HG02571 (cell line): ENCODE data around the gene KLF6.

ENCODE experiments used
- ATAC-seq: cut with Tn5 transposase; IDR thresholded peaks from one replicate; pipeline ENCODE4 v1.9.1; 2021; ENCODE audit warnings: mild to moderate bottlenecking, moderate library complexity; ENCODE audit not compliant: unreplicated experiment

The KLF6 gene

DNA sequence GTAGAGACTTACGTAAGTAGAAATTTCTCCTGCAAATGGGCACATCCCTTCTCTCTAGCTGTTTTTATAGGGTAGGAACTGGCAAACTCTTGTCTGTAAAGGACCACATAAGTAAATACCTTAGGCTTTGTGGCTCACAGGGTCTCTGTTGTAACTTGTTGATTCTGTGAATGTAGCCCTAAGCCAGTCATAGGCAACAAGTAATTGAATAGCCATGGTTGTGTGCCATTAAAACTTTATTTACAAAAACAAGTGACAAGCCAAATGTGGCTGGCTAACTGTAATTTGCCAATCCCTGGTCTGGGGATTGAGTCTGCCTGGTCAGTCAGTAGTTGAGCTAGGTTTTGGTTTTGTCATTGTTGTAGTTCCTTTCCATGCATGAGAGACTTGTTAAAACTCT is 5.3 kb upstream of the KLF6 start:
- no peak for ATAC-seq

DNA sequence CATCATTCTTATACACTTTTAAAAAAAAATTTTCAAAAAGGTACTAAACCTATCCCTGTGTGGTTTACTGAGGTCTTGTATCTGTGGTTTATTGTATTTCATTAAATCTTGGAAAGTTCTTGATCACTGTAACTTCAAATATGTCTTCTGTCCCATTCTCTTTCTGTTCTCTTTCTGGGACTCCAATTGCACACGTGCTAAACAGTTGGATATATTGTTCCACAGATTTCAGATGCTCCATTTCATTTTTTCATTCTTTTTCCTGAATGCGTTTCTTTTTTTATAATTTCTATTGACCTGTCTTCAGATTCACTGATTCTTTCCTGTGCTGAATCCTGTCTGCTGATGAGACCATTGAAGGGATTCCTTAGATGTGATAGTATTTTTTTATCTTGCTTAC is 4.6 kb upstream of the KLF6 start:
- ATAC-seq = no peak

DNA sequence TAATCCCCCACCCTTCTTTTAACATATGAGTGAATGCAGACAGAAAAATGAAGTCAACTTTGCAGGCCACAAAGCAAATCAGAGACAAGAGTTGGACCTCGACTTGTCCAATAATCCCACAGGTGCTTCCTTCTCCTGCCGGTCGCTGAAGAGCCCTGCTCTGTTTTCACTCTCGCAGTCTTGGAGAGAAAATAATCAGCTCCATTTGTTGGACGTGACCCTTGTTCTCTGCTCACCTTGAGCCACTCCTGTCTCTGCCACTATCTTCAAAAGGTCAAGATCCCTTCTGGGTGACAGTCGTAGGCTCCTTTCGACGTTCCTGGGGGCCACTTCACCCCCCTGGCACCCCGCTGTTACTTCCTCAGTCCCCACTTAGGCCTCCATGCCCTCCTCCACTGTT is 2.8 kb upstream of the KLF6 start:
- ATAC-seq = no peak

DNA sequence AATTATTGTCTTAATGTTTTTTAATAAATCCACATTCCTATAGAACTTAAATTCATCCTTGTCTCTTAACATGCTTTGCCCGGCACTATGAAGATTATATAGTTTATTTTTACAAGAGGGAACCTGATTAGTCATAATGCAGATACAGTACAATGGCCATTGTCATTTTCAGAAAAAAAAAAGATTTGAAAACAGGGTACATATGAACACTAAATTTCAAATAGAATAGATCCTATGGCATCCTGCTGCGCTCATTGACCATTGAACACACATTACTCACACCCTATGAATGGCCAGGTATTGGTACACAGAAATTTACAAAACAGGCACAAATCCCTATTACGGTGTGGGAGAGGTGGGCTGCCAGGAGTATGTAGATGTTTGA is 2.0 kb upstream of the KLF6 start:
- no peak for ATAC-seq

DNA sequence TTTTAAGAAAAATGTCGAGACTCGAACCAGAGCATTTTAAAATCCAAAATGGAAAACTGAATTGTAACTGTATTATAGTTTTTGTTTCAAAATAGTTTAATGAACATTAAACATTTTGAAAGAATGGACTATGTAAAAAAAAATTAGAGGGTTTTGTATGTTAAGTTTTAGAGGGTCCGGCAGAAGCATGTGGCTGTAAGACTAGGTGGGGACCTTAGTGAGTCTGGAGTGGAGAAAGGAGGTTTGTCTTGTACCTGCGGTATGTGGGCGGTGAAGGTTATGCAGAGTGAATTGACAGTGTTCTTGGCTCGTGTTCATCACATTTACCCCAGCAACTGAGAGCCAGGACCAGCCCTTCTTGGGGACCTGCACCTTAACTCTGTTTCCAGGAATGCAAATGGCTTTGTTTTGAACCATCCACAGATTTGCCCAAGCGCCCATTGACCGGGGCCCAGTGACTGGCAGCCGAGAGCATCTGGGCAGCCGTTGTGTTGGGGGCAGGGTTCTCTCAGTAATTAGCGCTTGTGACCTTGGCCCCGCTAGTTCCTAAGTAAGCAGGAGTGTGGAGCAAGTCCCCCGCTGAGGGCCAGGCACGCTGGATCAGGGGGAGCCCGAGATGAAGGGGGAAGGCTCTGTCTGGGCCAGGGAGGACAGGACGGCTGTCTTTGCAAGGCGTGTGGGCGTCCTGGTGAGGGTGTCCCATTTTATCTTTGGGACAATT is 1.4 kb upstream of the KLF6 start:
- no peak for ATAC-seq

DNA sequence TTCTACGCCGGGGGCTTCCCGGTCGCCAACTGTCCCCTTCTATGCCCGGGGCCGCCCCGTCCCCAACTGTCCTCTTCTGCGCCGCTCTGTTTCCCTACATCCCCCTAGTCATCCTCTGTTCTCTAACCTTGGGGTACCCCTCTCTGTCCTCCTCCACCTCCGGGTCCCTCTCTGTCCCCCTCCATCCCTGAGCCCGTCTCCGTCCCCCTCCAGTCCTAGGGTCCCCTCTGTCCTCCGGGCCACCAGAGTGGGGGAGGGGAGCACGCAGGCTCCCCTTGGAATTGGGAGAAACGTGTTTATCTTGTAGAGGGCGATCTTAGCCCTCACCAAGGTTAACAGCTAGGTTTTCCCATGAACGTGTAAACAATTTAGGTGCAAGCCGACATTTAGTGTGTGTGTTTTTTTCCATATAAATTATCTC is 852 bp upstream of the KLF6 start:
- peak; percentile 9 for ATAC-seq

DNA sequence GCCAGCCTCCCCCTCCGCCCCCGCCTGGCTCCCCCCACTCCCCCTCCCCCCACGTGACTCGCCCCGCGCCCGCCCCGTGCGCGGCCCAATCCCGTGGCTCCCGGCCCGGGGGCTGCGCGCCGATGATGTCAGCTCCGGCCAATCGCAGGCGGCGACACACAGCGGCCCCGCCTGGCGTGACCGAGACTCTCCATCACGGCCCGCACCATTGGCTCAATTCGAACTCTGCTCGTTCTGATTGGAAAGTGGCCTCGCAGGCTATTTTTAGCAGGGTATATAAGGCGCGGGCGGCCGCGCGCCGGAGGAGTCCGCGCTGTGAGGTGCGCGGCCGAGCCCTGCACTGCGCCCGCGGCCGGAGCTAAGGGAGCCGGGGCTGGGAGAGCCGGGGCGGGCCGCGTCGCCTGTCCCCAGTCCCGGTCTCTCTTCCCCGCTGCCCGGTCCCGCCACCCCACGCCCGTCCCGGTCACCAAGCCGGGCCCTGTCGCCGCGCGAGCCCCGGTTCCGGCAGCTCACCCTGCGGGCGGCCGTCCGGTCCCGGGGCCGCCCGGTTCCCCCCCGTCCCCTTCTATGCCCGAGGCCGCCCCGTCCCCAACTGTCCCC is 342 bp upstream of the KLF6 start:
- ATAC-seq = peak; percentile 78

DNA sequence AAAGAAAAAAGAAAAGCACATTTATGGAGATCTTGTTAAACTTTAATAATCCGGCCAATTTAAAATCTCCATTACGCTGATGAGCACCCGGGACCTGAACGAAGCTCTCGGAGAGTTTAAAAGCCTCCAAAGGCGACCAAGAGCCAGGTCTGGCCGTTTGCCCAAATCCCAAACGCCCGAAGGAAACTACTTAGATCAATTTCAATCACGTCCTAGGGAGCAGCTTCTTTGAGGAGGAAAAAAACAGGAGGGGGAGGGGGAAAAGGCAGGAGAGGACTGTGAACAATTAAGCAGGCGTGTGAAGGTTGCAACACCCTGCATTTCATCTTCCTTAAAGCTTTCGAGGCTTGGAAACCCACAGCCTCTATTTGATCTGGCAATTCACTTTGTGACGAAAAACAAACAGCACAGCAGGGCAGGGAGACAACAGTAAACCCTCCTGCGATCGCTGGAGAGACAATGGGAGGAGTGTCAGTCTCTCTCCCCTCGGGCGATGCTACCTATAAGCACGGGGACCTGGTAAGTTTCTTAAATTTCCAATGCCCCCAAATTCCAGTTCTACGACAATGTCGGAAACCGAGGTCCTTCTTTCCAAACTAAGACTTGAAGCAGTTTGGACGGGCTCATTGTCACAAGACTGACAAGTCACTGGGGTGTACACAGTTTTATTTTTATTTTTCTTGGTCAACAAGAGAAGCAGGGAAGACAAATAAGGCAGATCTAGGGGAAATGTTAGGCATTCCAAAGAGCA is 1.2 kb downstream of the KLF6 start:
- ATAC-seq = no peak

DNA sequence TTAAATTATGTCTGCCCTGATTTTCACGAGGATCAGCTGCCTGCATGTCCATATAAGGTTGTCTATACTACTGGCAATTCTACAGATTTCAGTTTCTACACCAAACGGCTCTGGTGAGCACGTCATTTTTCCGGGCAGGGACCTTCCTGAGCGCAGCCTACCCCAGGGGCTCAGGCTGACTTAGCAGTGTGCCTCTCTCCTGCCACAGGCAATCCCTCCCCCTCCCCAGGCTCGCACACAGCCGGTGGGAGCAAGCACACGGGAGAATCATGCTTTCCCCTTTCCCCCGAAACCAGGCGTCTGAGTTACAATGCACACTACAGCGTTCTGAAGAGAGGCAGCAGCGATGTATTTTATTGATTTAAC is 1.7 kb downstream of the KLF6 start:
- ATAC-seq = no peak

DNA sequence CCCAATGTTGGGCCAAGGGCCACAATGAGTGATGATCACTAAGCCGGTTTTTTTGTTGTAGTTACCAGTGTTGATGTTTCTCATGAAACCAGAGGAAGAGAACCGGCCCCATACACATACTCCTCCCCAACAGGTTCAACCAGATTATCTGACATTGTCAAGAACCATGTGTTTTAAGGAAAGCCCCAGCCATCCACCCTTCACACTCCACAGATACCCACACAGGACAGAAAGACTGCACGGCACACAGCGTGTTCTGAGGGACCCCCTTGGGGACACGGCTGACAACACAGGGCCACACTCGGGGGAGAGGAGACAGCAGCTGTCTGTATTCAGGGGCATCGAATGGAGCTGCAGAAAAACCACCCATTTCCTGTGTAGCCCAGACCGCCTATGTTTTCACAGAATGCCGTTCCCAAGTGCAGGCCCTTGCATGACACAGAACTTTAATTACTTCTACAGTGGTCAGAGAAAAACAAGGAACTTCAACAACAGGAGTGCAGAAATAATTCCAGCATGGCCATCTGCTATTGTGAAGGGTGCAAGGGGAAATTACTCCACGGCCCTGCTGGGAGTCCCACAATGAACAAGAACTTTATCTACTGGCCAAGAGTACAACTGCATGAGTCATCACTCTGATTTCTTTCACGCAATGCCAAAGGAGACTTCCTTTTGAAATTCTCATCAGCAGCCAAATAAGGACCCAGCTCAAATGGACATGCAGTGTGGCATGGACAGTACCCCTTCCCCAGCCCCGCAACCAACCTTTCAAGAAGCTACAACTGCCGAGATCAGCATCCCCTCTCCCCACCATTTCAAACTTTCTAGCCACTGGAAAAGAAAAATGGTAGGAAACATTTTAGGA is 2.3 kb downstream of the KLF6 start:
- no peak for ATAC-seq

DNA sequence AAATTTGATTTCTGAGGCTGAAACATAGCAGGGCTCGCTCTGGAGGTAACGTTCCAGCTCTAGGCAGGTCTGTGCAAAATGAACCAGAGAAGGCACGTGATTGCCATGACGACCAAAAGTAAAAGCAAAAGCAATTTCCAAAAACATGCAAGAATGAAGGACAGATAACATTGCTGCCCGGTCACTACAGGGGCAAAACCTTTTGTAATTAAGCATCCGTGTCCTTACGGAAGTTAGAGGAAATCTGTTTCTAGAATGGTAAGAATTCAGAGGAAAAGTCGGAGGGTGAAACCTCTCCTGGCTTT is 2.9 kb downstream of the KLF6 start:
- ATAC-seq = no peak

DNA sequence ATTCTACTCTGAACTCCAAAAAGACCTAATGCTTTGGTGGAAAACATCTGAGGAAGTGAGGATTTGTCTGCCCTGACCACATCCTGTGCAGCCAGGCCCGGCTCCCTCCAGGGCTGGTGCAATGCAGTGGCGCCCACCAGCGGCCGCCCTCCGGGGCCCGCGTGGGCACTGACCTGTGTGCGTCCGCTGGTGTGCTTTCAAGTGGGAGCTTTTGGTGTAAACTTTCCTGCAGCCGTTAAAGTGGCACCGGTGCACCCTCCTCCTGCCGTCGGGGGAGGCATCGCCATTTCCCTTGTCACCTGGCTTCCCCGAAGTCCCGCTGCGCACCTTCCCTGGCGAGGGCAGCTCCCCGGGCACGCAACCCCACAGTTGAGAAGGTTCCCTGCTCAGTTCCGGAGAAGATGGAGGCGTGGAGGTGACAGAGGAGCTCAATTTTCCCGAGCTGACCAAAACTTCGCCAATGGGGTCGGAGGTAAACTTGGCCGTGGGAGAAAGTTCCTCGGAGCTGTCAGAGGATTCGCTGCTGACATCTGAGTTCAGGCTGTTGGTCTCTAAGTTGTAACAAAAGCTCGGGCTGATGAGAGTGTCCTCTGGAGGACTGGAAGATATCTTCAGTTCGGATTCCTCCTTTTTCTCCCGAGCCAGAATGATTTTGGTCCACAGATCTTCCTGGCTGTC is 3.4 kb downstream of the KLF6 start:
- ATAC-seq = no peak

DNA sequence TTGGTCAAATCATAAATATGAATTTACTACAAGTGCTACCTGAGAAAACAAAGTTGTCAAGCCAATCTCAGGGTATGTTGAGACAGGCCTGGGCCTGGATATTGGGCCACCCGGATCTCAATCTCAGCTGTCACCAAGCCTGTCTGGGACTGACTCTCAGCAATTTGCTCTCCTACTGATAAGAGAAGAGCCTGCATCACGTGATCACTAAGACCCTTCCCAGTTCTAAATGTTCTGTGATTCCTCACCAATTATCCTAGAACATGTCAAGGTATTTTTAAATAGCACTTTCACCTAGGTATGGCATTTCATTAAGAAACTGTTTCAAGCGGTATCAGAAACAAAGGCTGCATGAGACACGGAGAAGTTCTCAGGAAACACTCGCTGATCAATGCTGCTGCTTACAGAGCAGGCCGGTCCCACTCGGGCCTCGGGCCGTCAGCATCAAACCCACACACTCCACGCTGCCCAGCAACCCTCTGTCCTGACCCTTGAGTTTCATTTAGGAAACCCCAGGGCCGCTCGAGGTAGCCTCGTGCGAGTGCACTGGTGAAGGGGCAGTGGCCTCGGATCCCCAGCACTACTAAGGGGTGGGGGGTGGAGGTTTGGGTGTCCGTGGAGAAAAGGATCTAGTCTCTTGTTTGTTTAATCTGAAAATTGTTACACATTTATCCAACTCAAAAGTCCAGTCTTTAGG is 4.1 kb downstream of the KLF6 start:
- no peak for ATAC-seq

DNA sequence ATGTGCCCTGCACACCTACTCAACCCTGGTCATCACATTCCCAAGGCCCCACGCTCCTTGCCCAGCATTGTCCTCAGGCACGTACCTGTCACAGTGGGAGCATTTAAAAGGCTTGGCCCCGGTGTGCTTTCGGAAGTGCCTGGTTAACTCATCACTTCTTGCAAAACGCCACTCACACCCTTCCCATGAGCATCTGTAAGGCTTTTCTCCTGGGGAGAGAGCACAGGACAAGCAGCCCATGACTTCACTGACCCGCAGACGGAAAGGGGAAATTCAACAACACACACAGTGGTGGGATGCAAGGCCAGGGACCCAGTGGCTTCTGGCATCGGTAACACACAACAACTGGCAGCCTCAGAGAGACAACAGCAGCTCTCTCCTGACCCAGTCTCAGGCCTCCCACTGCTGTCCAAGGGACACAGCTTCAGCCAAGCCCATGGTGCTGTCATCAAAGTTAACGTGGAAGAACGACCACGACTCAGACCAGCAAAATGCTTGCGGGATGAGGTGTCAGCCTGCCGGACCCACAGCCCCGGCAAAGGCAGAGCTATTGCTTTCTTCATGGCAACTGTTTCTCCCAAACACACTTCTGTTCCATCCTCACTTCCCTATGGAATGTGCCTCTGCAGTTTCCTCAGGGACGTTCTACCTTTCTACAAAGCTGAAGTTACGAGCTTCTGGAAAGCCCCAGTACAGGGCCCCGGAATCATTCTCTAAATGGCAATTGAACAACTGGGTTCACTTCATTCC is 4.8 kb downstream of the KLF6 start:
- no peak for ATAC-seq

DNA sequence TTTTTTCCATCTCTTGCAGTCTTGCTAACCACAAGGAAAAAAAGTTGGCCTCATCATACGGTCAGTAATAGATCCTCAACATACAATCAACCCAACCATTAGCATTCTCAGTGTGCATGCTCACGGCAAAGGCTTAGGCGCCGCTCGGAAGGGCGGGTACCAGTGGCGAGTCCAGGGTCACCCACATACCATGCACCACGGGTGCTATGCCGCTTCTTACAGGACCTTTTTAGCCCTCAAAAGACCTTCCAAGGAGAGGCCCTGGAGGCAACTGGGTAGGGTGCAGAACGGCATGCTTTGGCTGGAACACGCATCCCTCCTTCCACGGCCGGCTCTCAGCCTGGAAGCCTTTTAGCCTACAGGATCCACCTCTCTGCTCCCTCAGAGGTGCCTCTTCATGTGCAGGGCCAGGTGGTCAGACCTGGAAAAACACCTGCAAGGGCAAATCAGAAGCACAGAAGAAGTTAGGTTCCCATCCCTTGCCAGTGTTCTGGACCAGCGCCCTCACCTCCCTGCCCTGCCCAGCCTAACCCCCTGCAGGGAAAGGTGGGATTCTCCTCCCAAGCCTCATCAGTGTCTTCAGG is 5.8 kb downstream of the KLF6 start:
- ATAC-seq = no peak

DNA sequence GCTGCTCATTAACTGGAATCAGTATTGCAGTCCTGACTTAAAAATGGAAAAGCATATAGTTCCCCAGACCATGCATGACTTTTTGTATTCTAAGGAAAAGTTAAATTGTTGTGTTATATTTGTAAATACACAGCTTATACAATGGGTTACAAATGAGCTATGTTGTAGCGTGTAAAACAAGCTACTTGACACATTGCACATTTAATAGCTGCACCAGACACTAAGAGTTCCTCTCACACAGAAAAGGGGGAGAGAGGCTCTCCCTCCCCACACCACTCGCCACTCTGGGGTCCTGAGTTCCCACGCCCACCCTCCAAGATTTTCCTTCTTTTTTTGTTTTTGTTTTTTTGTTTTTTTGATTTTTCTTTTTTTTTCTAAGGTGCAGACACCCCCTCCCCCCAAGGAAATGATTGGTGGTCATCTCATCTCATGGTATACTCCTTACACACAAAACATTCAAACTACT is 6.3 kb downstream of the KLF6 start:
- no peak for ATAC-seq

DNA sequence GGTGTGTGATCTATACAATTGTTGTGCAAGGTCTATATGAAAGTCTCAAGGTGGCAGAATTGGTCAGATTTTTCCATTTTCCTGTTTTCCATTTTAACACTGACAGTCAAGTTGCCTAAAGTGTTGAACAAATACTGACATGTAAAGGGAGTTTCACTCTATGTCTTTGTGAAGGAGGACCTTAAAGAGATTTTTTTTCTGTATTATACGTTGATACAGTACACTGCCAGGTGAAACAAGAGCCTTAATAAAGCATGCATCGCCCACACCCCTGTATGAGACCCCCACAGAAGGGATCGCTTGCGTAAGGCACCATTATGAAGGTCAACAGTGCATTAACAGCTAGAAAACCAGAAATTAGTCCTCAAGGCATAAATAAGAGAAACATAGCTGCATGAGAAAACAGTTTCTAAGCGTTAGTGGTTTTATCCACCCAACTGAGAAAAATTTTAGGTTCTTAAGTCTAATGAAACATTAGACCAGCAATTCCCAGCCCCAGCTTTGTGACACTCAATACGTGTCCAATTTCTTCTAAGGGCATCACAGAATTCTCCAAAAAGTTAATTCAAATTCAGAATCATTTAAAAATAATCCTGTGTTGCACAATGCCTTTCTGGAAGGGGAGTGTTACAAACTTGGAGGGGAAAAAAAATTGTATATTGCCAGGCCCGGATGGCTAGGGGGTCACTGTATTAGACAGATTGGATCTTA is 6.9 kb downstream of the KLF6 start:
- ATAC-seq = no peak

DNA sequence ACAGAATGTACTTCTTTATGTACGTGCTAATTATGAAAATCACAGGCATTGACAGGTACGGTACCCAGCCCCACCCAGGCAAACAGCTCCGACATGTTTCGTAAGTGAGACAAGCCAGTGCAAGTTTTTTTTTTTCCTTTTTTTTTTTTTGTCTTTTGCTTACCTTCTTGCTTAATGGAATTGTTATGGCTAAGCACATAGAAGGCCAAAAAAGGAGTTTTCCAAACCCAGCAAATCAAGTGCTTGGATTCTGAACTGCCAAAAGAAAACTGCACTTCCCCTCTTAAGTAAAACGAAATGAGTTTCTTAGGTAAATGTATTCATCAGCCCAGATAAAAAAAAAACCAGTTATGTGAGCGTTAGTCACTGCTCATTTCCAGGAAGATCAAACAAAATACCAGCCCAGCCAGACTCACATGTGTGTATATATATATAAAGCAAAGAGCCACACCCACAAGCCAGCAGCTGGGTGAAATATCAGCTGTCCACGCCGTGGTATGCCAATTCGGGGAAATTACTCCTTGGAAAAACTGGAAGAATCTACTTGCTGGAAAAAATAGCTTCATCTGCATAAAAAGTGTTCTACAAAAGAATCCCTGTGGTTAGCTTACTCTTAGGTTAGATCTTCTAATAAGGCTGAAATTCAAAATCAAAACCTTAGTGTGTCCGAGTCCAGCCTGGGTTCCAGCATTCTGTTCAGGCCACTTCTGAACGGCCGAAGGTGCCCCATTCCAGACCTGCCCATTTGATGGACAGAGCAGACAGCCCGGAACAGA is 8.0 kb downstream of the KLF6 start:
- ATAC-seq = no peak
